DMS53 (cell line): ENCODE data around the gene CDH19.

ENCODE experiments used
- DNase-seq: peaks from one replicate; lab custom pipeline; 2025; lab: John Stamatoyannopoulos, UW

Gene CDH19

GRCh38 chr18:66461344-66461743 is 142.5 kb downstream of the CDH19 start:
- no peak for DNase-seq

DNA sequence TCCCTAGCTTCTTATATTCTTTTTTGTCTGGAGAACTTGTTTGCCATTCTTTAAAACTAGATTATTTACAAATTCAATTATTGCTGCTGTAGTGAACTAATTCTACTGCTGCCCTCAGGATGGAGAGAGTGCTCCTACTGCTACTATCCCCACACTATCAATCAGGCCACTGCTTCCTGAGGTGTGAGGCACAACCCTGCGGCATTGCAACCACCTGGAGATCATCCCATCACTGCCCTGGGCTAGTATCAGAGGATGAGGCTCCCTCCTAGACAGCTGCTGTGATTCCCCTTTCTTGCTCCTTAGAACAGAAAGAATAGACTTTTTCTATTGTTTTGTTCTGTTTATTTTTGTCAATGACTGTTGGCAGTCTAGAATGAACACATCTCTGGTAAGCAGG is 146.6 kb downstream of the CDH19 start:
- DNase-seq: no peak
